ENCODE results near the gene MAPK1IP1L.

MAPK1IP1L gene

GRCh38 chr14:55115460-55115859 lies 64.0 kb downstream of the MAPK1IP1L start:
- H3K4me3 ChIP-seq (ENCODE audit: low read length) = no peak overlapping the region
- DNase-seq (ENCODE audit: low read depth, low spot score) = no peak

GRCh38 chr14:55115861-55116245 lies 64.4 kb downstream of the MAPK1IP1L start:
- no peak for DNase-seq (ENCODE audit: low read depth, low spot score)
- no peak overlapping the region for H3K4me3 ChIP-seq (ENCODE audit: low read length)

GRCh38 chr14:55116246-55117030 lies 65.0 kb downstream of the MAPK1IP1L start:
- DNase-seq (ENCODE audit: low read depth, low spot score) = no peak
- H3K4me3 ChIP-seq (ENCODE audit: low read length) = no peak overlapping the region

- peak; percentile 37 for DNase-seq (ENCODE audit: low read depth, low spot score)
- H3K4me3 ChIP-seq (ENCODE audit: low read length) = no peak overlapping the region
These were observed 66.5 kb downstream of the MAPK1IP1L start for GRCh38 chr14:55117803-55118441.

GRCh38 chr14:55118761-55119160 lies 67.3 kb downstream of the MAPK1IP1L start:
- no peak for DNase-seq (ENCODE audit: low read depth, low spot score)
- H3K4me3 ChIP-seq (ENCODE audit: low read length) = no peak overlapping the region

Data from Jurkat, Clone E6-1 (cell line).